SKM-1 treated with dmso at 0.1 percent for 144 hours (cell line): ENCODE measurements around the gene ATF7IP.
"Not testable (repeated sequence)": the region's sequence is repeated elsewhere in the genome, so short reads cannot be mapped to it uniquely, and the experiment has no call there.

Source experiments
- DNase-seq: peaks from one replicate; lab custom pipeline; 2025; ENCODE audit not compliant: unreplicated experiment; lab: John Stamatoyannopoulos, UW

The ATF7IP gene

GRCh38 chr12:14373217-14373616 lies 7.7 kb downstream of the ATF7IP start:
- DNase-seq: no peak

- DNase-seq: no peak
These were observed 14.0 kb downstream of the ATF7IP start for GRCh38 chr12:14379508-14379907.

GRCh38 chr12:14384783-14385638 lies 19.5 kb downstream of the ATF7IP start:
- peak; percentile 16 for DNase-seq

GRCh38 chr12:14387219-14387871 lies 21.9 kb downstream of the ATF7IP start:
- DNase-seq: no peak

- no peak for DNase-seq
These were observed 25.0 kb downstream of the ATF7IP start for GRCh38 chr12:14390449-14390848.

- no peak for DNase-seq
These were observed 25.5 kb downstream of the ATF7IP start for GRCh38 chr12:14390870-14391530.

GRCh38 chr12:14393751-14394150 lies 28.3 kb downstream of the ATF7IP start:
- no peak for DNase-seq

- peak; percentile 20 for DNase-seq
These were observed 29.0 kb downstream of the ATF7IP start for GRCh38 chr12:14394317-14395073.

GRCh38 chr12:14395074-14395778 lies 29.7 kb downstream of the ATF7IP start:
- DNase-seq: no peak

GRCh38 chr12:14396071-14396470 lies 30.6 kb downstream of the ATF7IP start:
- DNase-seq: no peak

GRCh38 chr12:14399871-14400270 lies 34.4 kb downstream of the ATF7IP start:
- no peak for DNase-seq

GRCh38 chr12:14400599-14400998 lies 35.1 kb downstream of the ATF7IP start:
- DNase-seq: no peak

GRCh38 chr12:14401267-14401666 lies 35.8 kb downstream of the ATF7IP start:
- DNase-seq: not testable (repeated sequence)

GRCh38 chr12:14402697-14403096 lies 37.2 kb downstream of the ATF7IP start:
- DNase-seq: no peak

- no peak for DNase-seq
These were observed 37.8 kb downstream of the ATF7IP start for GRCh38 chr12:14403293-14403692.

- DNase-seq: no peak
These were observed 38.3 kb downstream of the ATF7IP start for GRCh38 chr12:14403711-14404196.

- not testable (repeated sequence) for DNase-seq
These were observed 39.9 kb downstream of the ATF7IP start for GRCh38 chr12:14405407-14405806.

- DNase-seq: no peak
These were observed 42.7 kb downstream of the ATF7IP start for GRCh38 chr12:14408208-14408607.

- DNase-seq: no peak
These were observed 44.7 kb downstream of the ATF7IP start for GRCh38 chr12:14410177-14410576.

- no peak for DNase-seq
These were observed 45.5 kb downstream of the ATF7IP start for GRCh38 chr12:14410841-14411569.
